Mesenteric fat pad (tissue), 1 donor: Measurements from ENCODE around the gene NOTCH1. TPM values are rescaled to one million over a fixed set of nuclear protein-coding genes. Genes with fewer than 3 reads are reported as not detected.

Source experiments
- DNase-seq: peaks from one replicate; pipeline ENCODE4 v3.0.0-alpha.2; 2020; ENCODE audit warnings: low spot score
- total RNA-seq: library from RNA; stranded (reverse); fragmentation: NEBNext Ultra II Directional; extraction: Animal tissue kit (Norgen Biotek cat#: 25700); gene quantifications from one replicate; pipeline ENCODE4 v1.2.1, GENCODE V29; 2021
- donor health status: DM: yes; HTN: yes; CAD: no.

Gene NOTCH1
- total RNA-seq, 1 donor from 2014 or later: 89.5 TPM

DNA sequence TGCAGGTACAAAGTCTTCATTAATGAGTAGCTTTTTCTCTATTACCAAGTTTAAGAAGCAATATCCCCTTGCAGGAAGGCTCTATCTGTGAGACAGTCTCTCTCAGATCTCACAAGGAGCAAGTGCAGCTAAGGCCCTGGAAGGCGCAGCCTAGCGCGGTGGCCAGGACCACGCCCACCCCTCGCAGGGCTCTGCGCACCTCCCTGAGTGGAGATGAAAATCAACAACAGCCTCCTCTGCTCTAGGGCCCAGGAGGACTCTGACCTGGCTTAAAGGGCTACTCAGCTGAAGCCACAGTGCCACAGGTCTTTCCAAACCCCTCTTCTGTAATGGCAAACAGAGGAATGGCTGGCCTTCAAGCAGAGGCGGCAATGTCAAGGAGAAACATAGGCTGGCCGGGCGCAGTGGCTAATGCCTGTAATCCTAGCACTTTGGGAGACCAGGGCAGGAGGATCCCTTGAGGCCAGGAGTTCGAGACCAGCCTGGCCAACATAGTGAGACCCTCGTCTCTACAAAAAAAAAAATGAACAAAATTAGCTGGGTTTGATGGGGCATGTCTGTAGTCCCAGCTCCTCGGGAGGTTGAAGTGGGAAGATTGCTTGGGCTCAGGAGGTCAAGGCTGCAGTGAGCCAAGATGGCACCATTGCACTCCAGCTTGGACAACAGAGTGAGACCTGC, 74.9 kb downstream of the NOTCH1 start:
- DNase-seq: no peak

DNA sequence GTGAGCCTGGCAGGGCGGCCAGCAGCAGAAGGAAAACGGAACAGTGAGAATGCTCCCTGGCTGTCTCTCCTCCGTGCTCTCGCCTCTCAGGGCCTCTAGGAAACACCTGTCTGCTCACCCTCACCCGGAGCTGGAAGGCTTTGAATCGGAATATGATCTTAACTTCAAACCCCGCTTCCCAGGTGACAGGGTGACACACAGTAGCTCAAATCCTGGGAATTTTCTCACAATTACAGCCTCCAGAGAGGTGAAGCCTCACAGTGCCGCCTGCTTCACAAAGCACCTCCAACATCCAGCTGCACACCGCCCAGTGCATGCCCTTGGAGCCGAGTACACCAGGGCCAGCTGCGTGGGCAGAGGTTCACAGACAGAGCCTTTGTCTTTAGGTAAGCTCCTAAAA, 75.5 kb downstream of the NOTCH1 start:
- no peak for DNase-seq

DNA sequence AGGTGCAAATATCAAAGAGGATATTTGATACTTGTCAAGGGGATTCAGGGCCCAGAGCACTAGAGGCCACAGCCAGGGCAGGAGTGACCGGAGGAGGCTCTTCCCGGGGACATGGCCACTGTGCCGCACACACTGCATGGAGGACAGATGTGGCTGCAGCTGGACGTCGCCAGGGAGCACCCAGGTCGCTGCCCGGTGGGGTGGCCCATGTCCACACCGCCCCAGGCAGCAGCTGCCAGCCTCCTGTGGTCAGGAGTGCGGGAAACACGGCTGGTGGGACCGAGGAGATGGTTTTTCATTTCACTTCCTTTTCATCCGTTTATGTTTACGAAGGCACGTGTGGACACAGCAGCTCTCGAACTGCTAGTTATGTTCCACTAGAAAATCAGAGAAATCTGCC, 78.1 kb downstream of the NOTCH1 start:
- DNase-seq: no peak

DNA sequence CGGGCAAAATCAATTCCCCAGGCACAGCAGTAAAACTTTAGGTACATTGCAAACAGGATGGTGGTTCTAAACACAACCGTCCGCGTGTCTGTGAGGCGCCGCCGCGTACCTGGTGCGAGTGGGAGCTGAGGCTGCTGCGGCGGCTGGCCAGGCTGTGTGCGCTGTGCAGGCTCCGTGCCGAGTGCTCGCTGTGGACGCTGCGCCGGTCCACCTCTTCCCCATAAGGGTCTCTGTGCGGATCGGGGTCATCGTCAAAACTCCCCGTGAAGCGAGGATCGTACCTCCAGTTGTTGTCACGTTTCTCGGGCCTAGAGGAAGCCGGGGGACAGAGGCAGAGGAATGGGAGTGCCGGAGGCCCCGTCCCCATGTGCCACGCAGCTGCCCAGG, 79.7 kb downstream of the NOTCH1 start:
- no peak for DNase-seq

DNA sequence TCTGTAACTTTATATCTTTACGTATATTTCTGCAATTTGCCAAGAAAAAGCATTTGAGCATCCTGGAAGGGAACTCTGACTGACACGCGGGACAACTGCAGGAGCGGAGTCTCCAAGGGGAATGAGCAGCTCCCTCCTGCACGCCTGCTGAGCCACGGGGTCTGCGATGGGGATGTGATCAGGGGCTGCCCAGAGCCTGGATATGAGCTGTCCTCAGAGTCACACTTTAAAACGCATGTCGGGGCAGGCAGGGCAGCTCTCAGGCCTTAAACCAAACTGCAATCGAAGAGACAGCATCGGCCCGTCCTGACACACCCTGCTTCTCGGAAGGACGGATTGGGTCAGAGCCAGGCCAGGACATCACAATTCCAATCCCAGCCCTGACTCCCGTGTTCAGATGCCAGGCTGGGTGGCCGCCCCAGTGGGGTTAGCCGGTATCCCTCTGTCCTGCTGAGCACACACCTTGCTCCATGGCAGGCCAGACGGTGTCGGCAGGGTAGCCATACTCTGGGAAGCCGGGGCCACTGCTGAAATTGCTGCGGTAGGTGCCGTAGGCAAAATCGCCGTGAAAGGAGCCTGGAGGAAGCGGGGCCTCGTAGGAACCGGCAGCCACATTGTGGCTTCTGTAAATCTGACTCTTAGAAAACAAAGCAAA, 80.2 kb downstream of the NOTCH1 start:
- no peak for DNase-seq

DNA sequence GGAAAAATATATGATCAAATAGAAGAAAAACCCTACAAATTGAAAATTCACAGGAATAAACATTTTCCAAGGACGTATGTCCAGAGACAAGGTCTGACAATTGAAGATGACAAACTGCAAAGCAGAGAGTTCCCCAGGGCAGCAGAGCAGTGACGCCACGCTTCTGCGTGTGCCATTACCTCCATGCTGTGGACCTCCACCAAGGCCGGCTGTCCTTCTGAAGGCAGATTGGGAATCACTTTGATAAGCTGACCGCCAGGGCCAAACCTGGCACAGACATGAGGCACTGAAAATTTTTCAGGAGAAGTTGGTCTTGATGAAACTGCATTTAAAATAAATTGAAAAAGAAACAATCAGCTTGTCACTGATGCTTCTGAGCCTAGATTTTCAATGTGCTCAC, 81.6 kb downstream of the NOTCH1 start:
- DNase-seq: no peak

DNA sequence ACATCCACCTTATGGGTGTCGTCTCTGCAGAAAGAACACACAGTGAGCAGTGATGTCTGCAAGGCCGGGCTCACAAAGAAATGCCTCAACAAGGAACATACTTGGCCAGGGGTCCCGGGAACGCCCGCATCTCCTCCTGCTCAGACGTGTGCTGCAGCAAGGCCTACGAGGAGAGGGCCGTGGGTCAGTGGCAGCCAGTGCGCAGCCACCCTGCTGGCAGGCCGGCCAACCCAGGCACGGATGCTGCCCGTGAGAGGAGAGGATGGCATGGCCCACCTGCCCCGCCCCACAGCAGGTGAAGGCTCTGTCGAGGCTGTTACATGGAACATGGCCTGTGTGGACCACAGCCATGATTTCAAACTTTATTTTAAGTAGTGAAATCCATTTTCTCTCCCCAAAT, 82.3 kb downstream of the NOTCH1 start:
- no peak for DNase-seq

DNA sequence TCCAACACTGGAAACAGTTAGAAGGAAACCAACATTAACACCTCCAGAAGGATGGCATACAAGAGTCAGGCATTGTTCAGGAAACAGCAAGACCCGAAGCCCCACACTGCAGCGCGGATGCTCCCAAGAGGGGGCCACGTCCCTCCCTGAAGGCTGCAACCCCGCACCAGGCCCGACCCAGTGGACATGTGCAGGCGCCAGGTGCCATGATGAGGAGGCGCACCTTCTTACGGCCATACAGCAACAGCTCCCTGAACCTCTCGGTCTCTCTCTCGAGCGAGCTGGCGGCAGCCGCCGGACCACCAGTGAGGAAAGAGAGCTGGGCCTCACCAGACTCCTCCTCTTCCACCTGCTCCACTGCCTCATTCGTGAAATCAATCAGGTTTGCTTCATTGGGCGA, 83.2 kb downstream of the NOTCH1 start:
- DNase-seq: no peak

DNA sequence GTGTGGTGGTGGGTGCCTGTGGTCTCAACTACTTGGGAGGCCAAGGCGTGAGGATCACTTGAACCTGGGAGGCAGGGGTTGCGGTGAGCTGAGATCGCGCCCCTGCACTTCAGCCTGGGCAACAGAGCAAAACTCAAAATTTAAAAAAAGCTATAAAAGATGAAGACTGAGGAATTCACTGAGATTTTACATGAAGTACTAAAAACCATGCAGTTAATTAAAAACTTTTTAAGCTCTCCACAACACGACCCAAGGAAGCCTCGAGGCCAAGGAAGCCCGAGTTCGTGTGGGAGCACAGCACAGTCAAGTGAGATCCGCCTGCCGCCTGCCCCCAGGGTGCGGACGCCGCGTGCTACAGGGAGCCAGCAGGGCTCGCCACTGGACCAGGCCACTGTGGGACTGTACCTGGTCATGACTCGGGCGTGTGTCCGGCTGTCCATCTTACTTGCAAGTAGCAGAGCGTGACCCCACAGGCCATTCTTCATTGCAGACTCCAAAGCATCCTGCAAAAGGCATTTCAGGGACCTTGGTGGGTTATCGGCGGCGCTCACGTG, 85.0 kb downstream of the NOTCH1 start:
- no peak for DNase-seq

DNA sequence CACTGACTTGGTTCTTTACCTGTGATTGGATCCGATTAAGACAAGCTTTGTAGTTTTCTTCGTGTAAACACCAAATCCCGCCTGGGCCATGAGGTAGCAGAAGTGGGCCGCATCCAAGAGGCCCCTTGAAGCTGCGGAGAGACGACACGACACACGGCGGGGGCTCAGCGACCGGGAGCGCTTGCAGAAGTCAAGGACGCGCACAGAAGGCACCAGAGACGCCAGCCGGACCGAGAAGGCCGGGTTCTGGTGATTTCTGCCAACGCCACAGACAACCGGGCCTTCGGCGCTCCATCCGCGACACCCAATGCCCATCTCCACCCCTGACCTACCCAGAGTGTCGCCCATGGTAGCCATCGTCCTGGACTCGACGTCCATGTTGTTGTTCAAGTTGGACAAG, 86.4 kb downstream of the NOTCH1 start:
- no peak for DNase-seq

DNA sequence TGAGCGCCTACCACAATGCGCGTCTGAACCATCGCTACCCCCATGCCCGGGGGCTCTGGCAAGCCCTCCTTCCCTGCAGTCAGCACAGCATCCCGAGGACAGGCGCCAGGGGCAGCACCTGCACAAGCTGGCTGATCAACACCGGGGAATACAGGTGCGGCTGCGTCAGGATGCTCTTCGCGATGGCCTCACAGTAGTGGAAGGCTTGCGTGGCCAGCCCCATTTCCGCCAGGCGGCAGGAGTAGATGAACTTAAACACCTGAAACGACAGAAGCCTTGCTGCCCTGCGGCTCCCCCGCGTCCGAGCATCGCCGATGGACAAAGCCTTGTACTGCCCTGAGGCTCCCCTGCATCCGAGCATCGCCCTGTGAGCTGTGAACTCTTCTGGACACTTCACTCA, 88.5 kb downstream of the NOTCH1 start:
- DNase-seq: no peak

DNA sequence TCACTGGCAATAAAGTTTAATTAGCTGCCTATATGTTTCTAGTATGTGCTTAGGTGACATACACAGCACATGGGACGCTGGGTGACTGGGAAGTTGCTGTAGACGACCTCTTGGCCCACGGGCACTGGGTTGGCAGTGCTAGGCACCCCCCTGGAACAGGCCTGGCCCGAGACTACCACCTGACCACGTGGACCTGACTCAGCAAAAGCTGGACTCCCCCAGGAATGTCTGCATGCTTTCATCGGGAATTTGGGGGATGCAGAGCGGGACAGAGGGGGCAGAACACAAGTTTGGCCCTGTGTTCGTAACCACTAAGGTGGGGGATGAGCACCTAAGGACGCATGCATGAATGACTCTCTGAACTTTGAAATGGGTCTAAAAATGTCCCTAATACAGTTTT, 89.6 kb downstream of the NOTCH1 start:
- no peak for DNase-seq

DNA sequence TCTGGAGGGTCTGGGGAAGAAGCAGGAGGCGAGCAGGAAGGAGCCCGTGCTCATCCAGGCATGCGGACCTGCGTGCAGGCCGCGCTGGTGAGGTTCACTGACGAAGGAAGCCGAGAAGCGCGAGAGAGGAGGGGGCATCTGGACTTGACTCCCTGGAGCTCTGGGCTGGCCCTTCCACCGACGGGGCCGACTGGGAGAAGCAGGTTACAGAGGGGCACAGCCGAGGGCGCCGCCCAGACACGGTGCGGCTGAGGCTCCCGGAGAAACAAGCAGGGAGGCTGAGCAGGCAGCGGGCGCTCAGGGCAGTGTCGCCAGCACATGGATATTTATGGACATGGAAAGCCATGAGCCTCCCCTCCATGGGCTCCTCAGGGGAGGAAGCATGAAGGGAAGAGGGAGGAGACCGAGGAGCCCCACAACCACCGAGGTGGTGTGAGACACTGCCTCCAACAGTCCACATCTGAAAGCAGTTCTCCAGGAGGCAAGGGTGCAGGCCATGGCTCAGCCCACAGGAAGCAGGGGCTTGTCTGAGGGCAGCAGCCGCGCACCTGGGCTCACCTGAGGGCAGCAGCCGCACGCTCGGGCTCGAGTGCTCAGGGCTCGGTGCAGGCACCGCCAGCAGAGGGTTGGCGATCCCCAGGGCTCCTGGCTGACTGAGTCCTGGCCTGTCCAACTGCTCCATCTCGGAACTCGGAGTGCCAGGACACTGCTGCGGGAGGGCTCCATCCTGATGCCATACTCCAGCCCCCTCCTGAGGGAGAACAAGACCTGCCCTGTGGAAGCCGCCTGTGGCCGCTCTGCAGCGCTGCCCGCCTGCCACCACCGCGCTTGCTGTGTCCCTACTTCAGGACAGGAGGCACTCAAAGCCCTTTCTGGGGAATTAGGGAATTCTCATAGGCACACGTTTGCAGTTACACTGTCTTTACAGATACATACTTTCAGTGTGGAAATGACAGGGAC, 90.5 kb downstream of the NOTCH1 start:
- DNase-seq: no peak

DNA sequence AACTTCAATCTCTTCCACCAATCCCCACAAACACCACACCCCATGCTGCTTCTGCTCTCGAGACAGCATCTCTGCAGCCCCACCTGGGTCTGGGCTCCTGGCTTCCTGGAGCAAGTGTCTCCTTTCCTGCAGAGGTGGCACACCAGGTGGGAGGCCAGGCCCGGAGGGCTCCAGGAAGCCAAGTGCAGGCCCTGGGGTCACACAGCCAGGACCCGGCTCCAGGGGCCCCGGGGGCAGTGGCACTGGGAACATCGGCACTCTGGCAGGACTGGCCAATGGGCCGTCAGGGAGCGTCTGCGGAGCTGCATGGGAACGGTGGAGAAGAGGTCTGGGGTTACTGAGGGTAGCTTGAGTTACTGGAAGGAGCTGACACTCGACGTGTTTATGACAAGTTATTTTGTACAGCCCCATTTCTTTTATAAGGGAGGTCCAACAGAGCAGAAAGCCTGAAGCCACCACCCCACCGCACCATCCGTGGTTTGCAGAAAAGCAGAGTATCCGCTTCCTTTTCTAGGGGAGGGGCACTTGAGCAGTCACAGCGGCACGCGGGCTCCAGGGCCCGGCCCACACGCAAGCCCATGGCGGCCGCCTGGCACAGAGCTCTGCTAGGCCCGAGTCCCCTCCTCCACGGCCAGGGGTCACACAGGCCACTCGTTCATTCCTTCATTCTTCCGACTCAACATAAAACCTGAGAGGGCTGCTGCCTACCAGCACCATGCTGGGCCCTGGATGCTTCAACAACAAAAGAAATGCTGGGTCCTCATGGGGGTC, 91.6 kb downstream of the NOTCH1 start:
- DNase-seq: no peak

DNA sequence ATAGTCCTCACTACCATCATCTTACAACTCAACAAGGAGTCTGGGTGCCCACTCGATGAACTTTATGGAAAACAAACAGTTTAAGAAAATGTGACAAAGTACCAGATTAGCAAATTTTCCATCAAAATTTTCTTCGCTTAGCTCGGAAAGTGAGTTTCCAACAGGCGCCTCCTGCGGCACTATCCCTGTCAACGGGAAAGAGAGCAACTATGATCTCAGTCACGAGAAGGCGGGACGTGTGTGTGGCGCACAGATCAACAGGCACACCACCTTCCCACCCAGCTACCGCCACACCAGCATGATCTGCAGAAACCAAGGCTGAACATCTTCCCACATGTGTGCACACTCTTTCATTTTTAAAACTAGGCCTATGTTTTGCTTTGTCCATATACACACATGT, 92.5 kb downstream of the NOTCH1 start:
- DNase-seq: no peak

DNA sequence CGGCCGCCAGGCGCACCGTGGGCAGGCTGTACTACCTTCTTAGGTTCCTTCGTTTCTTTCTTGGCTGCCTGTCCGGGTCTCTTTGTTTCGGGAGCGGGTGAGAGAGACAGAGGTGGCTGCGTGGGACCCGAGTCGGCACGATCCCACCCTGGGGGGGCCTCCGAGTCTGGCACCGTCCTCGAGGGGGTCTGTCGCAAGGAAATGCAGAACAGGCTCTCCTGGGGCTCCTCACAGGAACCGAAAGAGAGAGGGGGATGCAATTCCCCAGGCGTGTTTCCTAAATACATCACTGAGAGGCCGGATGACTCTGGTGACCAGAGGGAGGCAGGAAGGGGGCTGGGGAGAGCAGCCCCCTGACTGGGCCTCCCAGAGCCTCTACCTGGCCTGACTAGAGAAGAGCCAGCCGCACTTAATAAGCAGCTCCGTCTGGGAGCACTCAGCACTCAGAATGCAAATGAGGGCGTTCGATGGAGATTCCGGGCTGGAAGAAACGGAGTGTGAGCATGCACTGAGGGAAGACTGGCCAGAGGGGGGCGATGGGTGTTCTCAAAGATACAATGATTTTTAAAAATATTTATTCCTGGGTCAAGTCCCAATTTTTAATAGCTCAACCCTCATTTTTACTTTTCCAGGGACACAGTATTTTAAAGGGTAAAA, 94.5 kb downstream of the NOTCH1 start:
- DNase-seq: no peak

DNA sequence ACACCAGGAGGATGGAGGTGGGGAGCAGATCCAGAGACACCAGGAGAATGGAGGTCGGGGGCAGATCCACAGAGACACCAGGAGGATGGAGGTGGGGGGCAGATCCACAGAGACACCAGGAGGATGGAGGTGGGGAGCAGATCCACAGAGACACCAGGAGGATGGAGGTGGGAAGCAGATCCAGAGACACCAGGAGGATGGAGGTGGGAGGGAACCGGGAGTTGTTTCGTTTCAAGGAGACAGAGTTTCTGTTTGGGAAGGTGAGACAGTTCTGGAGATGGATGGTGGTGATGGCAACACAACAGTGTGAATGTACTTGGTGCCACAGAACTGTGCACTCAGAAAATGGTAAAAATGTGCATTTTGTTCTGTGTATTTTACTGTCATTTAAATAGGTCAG, 97.2 kb downstream of the NOTCH1 start:
- no peak for DNase-seq

DNA sequence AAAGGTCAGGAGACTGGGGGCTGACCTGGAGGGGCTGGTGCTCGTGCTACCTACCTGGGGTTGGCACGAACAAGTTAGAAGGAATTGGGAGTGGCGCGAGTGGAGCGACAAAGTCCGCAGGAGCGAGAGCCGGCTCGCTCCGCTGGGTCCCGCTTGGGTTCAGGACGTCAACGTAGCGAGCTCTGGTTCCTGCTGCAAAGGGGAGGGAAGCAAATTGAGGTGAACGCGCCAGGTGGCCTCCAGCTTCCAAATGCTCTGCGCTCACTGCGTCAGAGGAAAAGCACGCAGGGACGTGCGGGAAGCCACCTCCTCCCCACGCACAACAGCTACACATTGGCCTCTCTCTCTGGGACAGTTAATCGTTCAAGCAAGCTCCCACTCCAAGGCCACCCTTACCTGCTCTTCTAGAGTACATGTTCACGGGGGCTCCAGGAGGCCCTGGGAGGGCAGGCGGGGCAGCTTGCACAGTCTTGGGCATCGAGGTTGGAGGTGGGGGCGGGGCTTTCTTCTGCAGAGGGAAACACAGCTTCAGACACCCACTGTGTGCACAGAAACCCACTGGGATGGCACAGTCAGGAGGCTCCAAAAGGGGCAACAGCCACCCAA, 98.6 kb downstream of the NOTCH1 start:
- DNase-seq: no peak

DNA sequence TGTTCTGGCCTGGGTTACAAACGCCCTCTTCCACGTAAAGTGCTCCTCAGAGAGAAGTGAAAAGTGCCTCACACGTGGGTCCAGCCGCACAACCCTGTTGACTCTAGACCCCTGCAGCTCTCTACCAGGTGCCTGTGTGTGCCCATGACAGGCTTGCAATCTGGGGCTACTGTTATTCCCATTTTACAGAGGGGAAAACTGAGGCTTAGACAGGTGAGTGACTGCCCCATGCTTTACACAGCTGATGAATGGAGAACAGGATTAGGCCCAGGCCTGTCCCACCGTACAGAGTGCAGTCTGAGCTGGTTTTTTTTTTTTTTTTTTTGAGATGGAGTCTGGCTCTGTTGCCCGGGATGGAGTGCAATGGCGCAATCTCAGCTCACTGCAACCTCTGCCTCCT, 100.0 kb downstream of the NOTCH1 start:
- no peak for DNase-seq
